GM19455 (cell line): ENCODE data around the gene BLMH.
"Not testable (repeated sequence)": the region's sequence is repeated elsewhere in the genome, so short reads cannot be mapped to it uniquely, and the experiment has no call there.

Experiments
- ATAC-seq: cut with Tn5 transposase; IDR thresholded peaks from one replicate; pipeline ENCODE4 v1.9.1; 2021; ENCODE audit not compliant: unreplicated experiment

BLMH gene

DNA sequence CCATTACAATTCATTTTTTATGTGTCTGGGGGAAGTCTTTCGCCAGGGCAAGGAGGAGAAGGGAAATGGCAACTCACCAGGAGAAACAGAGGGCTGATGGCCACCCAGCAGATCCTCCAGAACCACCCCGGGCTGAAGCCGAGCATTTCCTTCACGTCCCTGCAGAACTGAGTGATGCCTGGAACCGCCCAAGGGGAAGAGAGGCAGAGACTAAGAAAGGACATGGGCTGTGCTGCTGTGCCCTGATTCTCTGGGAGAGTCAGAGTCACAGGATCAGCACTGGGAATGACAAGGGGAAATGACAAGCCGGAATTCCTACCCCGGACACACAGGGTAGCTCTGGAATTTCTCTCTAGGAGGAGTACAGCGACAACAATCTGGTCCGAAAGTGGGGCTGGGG is 84.1 kb downstream of the BLMH start:
- ATAC-seq, result no peak

DNA sequence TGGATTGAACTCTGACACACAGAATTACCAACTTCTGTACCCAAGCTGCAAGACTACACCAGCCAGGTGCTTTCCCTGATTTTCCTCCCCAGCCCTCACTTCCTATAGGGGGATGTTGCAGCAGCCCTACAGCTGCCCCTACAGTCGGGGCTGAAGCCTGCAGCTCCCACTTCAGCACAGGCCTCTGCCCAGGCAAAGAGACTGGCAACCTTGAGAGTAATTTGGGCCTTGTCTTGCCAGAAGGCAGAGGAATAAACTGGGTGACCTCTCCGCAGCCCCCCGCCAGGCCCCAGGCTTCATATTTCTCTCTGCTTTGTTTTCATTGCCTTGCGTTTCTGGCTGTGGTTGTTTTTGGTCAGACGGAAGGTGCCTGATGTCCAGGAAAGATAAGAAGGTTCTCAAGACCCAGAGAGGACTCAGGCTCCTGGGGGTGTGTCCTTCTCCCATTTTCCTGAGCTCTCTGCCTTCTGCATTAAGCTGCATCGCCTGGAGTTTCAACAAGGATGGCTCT is 88.2 kb downstream of the BLMH start:
- no peak for ATAC-seq

DNA sequence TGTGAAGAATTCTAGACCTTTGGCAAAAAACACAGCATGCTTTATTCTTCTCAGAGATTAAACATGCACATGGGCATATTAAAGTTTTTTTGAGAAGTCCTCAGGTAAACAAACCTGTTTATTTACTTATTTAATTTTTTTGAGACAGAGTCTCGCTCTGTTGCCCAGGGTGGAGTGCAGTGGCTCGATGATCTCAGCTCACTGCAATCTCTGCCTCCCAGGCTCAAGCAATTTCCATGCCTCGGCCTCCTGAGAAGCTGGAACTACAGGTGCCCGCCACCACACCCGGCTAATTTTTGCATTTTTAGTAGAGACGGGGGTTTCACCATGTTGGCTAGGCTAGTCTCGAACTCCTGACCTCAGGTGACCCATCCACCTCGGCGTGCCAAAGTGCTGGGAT is 91.1 kb downstream of the BLMH start:
- ATAC-seq, result not testable (repeated sequence)

DNA sequence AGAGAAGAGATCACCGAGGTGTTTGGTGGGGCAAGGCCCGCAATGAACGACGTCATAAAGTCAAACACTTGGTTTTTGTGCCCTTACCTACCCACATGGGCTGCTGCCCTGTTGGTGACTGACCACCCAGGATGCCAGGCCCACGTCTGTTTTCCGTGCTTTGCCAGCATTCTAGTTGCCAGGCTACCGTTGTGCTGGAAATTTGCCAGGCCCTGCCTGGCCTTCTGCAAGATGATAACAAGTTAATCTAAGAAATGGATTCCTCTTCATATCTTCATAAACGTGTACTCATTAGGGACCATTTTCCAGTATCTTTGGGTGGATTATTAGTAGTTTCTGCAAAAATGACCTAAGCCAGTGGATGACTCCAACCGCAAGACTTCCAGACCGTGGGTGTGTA is 91.6 kb downstream of the BLMH start:
- ATAC-seq, result no peak

DNA sequence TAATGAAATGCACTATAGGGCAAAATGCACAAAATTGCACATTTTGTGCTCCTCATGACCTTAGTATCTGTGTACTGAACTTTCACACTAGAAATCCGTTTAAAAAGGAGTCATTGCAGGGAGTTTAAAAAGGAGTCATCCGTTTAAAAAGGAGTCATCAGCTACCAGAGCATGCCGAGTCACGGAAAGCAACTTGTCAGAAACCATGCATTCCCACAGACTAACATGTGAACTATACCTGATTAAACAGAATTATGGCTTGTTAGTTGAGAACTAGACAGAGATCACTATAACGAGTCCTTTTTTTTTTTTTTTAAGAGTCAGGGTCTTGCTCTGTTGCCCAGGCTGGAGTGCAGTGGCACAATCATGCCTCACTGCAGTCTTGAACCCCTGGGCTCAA is 92.1 kb downstream of the BLMH start:
- no peak for ATAC-seq
